Memory B cell (primary cell): ENCODE data around the gene ZNF641.
A peak's percentile ranks its signal among the peaks of the same experiment; 100 is the strongest.

ENCODE experiments used
- ATAC-seq: fragments of 150-1000 bp; cut with Tn5 transposase; 2 replicates; pipeline ENCODE4 v1.10.0; 2021; ENCODE audit warnings: low read depth, mild to moderate bottlenecking, moderate library complexity
- DNase-seq, 2 donors: peaks; one replicate each; pipeline ENCODE4 v3.0.0; 2022; ENCODE audit warnings: low spot score in 2 of 2
- H3K27ac Mint-ChIP-seq: one replicate; pipeline ENCODE4 v1.8.0; 2022; ENCODE audit warnings: mild to moderate bottlenecking, moderate library complexity, mixed read lengths
- H3K27me3 Mint-ChIP-seq: one replicate; pipeline ENCODE4 v1.8.0; 2022; ENCODE audit warnings: mixed read lengths
- H3K36me3 Mint-ChIP-seq: one replicate; pipeline ENCODE4 v1.8.0; 2022; ENCODE audit warnings: mild to moderate bottlenecking, mixed read lengths
- H3K4me1 Mint-ChIP-seq: one replicate; pipeline ENCODE4 v1.8.0; 2022; ENCODE audit warnings: mixed read lengths
- H3K4me3 Mint-ChIP-seq: one replicate; pipeline ENCODE4 v1.8.0; 2022; ENCODE audit warnings: mild to moderate bottlenecking, moderate library complexity, mixed read lengths
- H3K9me3 Mint-ChIP-seq: one replicate; pipeline ENCODE4 v1.8.0; 2022; ENCODE audit warnings: mixed read lengths

Gene ZNF641

DNA sequence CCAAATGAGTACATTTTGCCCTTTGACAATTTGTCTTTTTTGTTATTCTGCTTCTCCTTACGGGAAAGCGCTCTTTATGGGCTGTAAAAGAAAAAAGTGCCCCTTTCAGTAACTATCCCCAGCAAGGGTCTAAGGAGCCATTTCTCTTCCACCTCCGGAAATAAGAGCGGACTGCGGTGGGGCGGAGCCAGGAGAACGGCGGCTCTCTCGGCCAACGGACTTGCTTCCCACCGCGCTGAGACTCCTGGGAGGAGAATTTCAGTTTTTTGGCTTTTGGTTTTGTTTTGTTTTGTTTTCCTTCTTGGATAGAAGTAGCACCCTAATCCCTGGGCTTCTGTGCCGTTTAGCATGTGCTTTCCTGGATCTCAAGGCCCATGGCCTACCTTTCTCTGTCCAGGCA lies 43.5 kb downstream of the ZNF641 start:
- H3K36me3 Mint-ChIP-seq, result no peaks in the 10 kb centered on the region
- H3K4me1 Mint-ChIP-seq, result no peaks in the 10 kb centered on the region
- H3K27me3 Mint-ChIP-seq, result no peaks in the 10 kb centered on the region
- H3K27ac Mint-ChIP-seq, result no peak overlapping the region
- ATAC-seq (no peak), DNase-seq (no peak)
- H3K9me3 Mint-ChIP-seq, result no peaks in the 10 kb centered on the region
- no peak overlapping the region for H3K4me3 Mint-ChIP-seq

DNA sequence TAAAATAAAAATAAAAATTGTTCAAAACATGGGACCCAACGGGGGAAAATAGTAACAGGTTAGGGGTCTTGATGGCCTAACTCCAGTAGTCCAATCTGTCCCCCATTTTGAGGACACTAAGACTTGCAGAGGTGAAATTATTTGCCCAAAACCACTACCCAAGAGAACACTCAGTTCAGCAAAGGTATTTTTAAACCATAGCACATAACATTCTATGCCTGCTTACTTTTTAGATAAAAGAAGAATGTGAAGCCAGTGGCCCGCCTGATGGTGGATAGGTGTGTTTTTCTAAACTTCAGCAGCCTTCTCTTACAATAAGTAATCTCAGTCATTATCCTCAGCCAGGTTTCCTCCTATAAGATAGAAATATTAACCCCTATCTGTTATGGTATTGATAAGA lies 45.5 kb downstream of the ZNF641 start:
- Mint-ChIP-seq H3K9me3 (no peaks in the 10 kb centered on the region), H3K27me3 (no peaks in the 10 kb centered on the region), H3K4me1 (peaks cover 2% of the 10 kb centered on the region), H3K36me3 (no peaks in the 10 kb centered on the region), H3K27ac (no peak overlapping the region), H3K4me3 (no peak overlapping the region)
- ATAC-seq, result no peak
- no peak for DNase-seq

DNA sequence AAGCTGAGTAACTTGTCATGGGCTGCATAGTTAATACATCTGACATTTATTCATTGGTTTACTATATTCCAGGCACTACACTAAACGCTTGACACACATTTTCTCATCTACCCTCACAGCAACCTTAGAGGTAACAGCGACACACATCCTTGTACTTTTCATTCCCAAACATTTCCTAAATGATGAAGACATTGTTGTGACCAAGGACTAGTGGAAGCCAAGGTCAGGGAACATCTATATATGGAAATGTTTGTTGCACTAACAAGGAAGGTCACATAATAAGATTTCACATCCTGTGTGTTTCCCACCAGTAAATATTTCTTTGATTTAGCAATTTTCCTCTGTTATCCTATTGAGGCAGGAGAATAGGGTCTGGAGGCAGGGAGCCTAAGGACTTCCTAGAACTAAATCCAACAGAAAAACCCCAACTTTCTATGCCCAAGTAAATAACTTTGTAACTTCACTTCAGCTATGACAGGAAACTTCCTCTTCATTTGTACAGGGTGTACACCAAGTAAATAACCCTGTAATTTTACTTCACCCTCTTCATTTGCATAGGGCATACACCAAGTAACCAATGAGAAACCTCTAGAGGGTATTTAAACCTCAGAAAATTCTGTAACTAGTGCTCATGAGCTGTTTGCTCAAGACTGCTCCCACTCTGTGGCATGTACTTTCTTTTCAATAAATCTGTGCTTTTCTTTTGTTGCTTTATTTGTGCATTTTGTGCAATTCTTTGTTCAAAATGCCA lies 48.4 kb downstream of the ZNF641 start:
- no peak overlapping the region for H3K27ac Mint-ChIP-seq
- no peak overlapping the region for H3K4me3 Mint-ChIP-seq
- ATAC-seq (no peak), DNase-seq (no peak)
- H3K9me3 Mint-ChIP-seq, result no peaks in the 10 kb centered on the region
- H3K27me3 Mint-ChIP-seq, result peaks cover 2% of the 10 kb centered on the region
- H3K4me1 Mint-ChIP-seq, result peaks cover 2% of the 10 kb centered on the region
- no peaks in the 10 kb centered on the region for H3K36me3 Mint-ChIP-seq

DNA sequence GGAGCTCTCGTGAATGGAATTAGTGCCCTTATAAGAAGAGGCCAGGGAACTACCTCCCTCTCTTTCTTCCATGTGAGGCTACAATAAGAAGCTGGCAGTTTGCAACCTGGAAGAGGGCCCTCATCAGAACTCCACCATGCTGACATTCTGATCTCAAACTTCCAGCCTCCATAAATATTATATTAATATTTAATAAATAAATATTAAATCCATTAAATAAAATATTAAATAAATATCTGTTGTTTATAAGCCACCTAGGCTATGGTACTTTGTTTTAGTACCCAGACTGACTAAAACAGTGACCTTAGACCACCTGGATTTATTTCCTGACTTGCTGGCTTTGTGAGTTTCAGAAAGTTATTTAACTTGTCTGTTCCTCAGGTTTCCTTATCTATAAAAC lies 49.9 kb downstream of the ZNF641 start:
- Mint-ChIP-seq H3K9me3 (no peaks in the 10 kb centered on the region), H3K36me3 (no peaks in the 10 kb centered on the region), H3K27me3 (peaks cover 6% of the 10 kb centered on the region), H3K4me3 (no peak overlapping the region), H3K27ac (no peak overlapping the region), H3K4me1 (peaks cover 7% of the 10 kb centered on the region)
- ATAC-seq, result no peak
- no peak for DNase-seq

DNA sequence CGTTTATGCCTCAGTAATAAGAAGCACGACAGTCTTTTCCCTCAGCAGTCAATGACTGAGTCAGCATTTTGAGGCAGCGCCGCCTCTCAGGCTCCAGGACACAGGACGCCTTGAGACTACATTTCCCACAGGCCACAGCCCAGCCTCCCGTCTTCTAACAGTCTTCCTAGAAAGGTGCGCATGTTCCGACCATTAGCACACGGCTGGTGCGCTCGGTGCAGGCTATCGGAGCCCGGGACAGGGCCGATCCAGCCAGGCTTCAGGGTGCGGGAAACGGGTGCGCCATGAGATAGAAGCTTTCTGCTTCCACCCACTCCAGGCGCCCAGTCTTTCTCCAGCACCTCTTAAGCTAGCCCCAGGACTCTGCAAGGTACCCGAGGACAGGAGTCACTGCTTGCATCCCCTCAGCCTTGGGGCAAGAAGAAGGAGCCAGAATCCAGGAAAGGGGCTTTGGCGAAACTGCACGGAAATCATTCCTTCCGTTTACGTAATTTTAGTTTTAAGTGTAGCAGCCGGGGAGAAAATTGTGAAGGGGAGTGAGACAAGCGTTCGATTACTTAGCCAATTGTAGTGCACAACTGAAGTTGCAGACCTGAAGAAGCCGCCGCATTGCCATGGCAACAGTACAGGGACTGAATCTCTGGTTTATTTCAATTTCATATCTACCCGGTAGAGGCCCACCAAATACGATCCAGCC lies 54.0 kb downstream of the ZNF641 start:
- peak overlapping the region; percentile 73 for H3K4me3 Mint-ChIP-seq

DNA sequence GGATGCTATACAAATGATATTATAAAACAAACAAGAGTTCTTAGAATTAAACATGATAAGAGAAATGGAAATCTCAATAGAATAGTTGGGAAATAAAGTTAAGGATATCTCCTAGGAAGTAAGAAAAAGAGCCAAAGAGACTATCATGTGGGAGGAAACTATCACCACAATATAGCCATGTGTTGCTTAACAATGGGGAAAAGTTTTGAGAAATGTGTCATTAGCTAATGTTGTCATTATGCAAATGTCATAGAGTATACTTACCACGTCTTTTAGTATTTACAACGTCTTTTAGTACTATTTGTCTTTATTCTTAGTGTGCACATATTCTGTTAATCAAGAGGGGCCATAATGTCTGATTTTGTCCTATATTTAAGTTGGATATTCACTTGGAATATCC lies 58.7 kb downstream of the ZNF641 start:
- Mint-ChIP-seq H3K36me3 (no peaks in the 10 kb centered on the region), H3K4me1 (peaks cover 5% of the 10 kb centered on the region), H3K27me3 (peaks cover 5% of the 10 kb centered on the region), H3K4me3 (no peak overlapping the region), H3K9me3 (no peaks in the 10 kb centered on the region), H3K27ac (no peak overlapping the region)
- ATAC-seq (no peak), DNase-seq (no peak)

More for the DNA sequence above, 54.0 kb downstream of the ZNF641 start:
- H3K4me1 Mint-ChIP-seq, result peaks cover 5% of the 10 kb centered on the region
- H3K27me3 Mint-ChIP-seq, result peaks cover 6% of the 10 kb centered on the region
- no peak overlapping the region for H3K27ac Mint-ChIP-seq
- no peaks in the 10 kb centered on the region for H3K9me3 Mint-ChIP-seq
- ATAC-seq (peak; percentile 42), DNase-seq (no peak)
- no peaks in the 10 kb centered on the region for H3K36me3 Mint-ChIP-seq

DNA sequence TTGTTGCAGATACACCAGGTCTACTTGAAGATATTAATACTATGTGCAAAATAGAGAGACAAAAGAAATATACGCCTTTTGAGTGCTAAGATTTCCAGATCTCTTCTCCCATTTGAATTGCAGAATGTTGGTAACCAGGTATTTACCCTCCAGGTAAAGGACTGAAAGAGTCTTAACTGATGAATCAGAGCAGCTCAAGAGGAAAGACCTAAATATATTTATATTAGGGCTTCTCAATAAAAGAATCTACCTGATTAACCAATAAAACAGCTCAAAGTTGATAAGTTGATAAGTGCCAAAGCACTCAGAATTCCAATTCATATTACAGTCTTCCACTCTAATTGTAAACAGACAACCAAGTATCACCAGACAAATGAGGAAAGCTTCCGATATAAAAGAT lies 59.2 kb downstream of the ZNF641 start:
- H3K36me3 Mint-ChIP-seq, result no peaks in the 10 kb centered on the region
- H3K4me3 Mint-ChIP-seq, result no peak overlapping the region
- H3K27ac Mint-ChIP-seq, result no peak overlapping the region
- H3K4me1 Mint-ChIP-seq, result peaks cover 2% of the 10 kb centered on the region
- DNase-seq (no peak), ATAC-seq (no peak)
- H3K27me3 Mint-ChIP-seq, result peaks cover 7% of the 10 kb centered on the region
- H3K9me3 Mint-ChIP-seq, result no peaks in the 10 kb centered on the region

DNA sequence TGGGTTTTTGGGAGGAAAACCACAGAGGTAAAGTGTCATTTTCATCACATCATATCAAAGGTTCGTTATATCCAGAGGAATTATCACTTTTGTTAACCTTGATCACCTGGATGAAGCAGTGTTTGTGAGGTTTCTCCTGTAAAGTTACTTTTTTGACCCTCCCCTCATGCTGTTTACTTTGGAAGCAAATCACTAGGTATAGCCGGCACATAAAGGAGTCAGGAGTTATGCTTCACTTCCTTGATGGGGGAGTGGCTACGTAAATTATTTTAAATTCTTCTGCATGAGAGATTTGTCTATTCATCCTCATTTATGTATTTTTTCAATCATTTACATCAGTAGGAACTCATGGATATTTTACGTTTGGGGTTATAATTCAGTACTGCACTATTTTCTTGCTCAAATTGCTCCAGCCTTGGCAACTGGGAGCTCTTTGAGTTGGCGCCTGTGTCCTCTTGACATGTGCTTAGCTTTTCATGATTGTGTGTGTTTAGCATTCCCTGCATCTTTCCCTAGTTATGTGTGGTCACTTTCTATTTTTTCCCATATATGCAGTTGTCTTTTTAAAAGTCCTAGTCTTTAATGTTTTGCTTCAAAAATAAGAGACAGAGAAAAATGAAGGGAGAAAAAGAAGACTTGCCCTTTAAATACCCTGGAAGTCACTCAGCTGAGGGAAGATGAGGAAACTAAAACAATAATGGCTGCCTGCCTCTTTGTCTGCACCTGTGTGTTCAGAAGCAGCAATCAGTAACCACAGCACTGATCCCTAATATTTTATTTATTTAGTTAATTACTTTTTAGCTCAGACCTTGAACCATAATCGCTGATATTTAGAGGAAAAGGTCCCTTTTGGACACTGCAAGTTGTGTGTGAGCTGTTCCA lies 62.1 kb downstream of the ZNF641 start:
- Mint-ChIP-seq H3K27me3 (peaks cover 10% of the 10 kb centered on the region), H3K4me1 (peaks cover 10% of the 10 kb centered on the region), H3K27ac (no peak overlapping the region), H3K4me3 (no peak overlapping the region), H3K36me3 (no peaks in the 10 kb centered on the region), H3K9me3 (no peaks in the 10 kb centered on the region)
- no peak for ATAC-seq
- no peak for DNase-seq
